G401.6 (cell line): ENCODE results near the gene SNX8.
"Not testable (repeated sequence)": the region's sequence is repeated elsewhere in the genome, so short reads cannot be mapped to it uniquely, and the experiment has no call there.

Experiments used
- FAIRE-seq: peaks from 2 replicates; lab custom pipeline; 2012; peaks lifted over from hg19 to GRCh38; lab: Jason Lieb, UNC

SNX8 gene

DNA sequence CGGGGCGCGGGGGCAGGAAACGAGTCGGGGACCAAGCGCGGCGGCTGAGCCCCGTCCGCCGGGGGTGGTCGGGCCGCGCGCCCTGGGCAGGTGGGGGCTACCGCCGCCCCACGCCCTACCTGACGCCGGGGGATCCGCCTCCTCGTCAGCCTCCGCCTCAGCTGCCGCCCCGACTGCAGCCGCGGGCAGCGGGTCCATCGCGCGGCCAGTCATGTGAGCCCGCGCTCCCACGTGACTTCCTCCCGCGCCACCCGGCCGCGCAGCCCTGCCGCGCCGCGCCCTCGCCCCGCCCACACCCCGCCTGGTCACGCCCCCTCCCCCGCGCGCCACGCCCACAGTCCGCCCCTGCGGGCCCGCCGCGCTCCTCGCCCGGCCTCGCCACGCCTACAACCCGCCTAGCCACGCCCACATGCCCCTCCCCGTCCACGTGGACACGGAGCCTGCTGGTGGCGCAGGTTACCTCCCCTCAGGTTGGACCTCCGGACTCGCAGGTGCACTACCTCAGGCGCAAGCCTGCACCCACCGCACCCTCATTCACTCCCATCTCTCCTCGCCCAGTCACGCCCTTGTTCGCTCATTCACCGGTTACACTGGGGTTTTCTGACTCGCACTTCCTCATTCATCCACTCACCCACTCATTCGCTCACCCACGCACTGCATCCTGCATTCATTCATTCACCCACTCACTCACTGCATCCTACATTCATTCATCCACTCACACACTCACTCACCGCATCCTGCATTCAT lies at the start of gene SNX8:
Gene SNX8, minus strand, starts transcription at position 233 of the 747 bp plus-strand sequence. Its CDS starts 20 bp downstream, at position 213.
- no peak for FAIRE-seq

DNA sequence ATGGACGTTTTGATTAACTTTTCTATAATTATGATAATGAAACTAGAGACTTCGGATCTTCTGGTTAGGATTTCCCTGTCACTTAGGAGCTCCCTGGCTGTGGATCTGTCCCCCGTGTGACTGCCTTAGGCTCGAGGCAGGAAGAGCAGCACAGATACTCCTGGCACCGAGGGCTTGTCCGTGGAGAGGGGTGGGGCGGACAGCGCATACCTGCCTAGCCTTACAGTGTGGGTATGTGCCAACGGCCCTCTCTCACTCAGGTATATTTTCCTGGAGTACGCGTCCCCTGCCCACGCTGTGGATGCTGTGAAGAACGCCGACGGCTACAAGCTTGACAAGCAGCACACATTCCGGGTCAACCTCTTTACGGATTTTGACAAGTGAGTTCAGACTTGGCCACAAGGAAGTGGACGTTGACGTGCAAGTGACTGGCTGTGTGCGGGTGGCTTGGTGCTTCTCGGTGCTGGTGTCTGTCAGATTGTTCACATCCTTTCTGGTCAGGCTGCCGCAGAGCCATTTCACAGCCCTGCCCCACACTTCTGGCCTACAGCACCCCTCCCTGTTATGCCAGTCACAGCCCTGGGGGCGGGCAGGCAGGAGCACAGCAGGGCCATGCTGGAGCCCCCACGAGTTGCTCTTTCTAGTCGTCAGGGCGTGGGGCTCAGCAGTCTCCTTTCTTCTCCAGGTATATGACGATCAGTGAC lies 48.3 kb upstream of the SNX8 start:
- no peak for FAIRE-seq

DNA sequence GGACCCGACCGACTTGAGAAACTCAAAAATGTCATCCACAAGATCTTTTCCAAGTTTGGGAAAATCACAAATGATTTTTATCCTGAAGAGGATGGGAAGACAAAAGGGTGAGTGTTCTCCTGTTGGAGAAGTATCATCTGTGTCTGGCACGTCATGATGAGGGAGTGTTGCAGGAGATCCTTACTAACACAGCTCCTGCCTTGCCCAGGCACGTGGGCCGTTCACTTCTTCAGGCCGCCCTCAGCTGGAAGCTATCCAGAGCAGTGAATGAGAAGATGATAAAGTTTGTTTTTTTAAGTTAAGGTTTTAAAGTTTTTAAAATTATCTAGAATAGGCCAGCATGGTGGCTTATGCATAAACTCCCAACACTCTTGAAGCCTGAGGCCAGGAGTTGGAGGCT lies 46.6 kb upstream of the SNX8 start:
- no peak for FAIRE-seq

- no peak for FAIRE-seq
Observed at GRCh38 chr7:2359610-2360009, 45.4 kb upstream of the SNX8 start.

DNA sequence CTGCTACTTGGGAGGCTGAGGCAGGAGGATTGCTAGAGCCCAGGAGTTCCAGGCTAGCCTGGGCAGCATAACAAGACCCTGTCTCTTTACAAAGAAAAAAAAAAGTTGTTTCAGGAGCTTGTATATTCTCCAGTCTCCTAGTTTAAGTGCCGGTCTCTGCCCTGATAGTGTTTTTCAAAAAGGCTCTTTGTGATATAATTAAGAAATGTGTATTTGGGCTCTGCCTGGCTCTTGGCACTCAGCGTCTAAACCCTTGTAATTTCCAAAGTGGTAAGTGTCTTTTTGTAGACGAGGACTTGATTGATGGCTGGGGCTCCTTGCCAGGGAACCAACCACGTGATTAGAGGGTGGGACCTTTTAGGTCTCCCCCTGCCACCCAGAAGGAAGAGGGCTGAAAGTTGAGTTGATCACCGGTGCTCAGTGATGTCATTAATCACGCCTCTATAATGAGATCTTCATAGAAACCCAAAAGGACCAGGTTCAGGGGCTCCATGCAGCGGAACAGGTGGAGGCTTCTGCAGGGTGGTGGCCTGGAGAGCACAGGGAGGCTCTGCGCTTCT lies 44.8 kb upstream of the SNX8 start:
- no peak for FAIRE-seq

DNA sequence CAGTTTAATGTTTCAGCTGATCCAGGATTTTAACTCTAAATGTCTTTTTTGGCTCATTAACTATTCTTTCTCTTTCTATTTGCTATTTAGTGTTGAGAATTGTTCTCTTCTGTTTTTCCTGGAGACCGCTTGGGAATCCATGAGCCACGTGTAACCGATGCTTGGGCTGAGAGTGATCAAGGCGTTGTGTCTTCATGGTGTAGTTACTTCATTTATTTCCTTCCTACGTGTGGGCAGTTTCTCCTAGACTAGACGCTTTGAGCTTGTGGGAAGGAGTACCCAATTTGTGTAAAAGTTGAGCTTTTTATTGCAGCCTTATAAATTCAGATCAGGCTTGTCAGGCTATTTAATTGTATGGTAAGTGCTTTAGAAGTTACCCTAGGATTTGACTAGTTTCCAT lies 43.3 kb upstream of the SNX8 start:
- FAIRE-seq = no peak

GRCh38 chr7:2357165-2357564 lies 42.9 kb upstream of the SNX8 start:
- no peak for FAIRE-seq

GRCh38 chr7:2355705-2356008 lies 41.4 kb upstream of the SNX8 start:
- no peak for FAIRE-seq

GRCh38 chr7:2354939-2355704 lies 40.9 kb upstream of the SNX8 start:
- FAIRE-seq = no peak

- peak; percentile 83 for FAIRE-seq
Observed at GRCh38 chr7:2354186-2354938, 40.1 kb upstream of the SNX8 start, which contains the start of gene EIF3B. TSS of gene EIF3B (plus strand) at chr7:2354827. CDS start at chr7:2354922, 95 bp downstream.

GRCh38 chr7:2353936-2354185 lies 39.6 kb upstream of the SNX8 start:
- no peak for FAIRE-seq

DNA sequence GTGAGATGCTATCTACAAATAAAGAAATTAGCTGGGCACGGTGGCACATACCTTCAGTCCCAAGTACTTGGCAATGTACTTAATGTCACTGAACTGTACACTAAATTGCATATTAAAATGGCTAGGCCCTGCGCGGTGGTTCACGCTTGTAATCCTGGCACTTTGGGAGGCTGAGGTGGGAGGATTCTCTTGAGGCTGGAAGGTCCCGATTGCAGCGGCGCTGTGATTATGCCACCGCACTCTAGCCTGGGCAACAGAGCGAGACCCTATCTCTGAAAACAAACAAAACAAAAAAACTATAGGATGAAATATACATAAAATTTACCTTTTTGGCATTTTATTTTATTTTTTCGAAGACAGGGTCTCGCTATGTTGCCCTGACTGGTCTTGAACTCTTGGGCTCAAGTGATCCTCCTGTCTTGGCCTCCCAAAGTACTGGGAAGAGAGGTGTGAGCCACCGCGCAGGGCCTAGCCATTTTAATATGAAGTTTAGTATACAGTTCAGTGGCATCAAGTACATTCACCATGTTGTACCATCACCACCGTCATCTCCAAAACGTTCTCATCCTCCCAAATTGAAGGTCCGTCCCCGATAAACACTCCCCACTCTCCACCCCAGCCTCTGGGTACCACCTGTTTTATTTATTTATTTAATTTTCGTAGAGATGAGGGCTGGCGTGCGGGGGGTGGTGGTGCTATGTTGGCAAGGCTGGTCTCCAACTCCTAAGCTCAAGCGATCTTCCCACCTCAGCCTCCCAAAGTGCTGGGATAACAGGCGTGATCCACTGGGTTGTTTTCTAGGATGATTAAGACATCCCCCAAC lies 39.1 kb upstream of the SNX8 start:
- no peak for FAIRE-seq

DNA sequence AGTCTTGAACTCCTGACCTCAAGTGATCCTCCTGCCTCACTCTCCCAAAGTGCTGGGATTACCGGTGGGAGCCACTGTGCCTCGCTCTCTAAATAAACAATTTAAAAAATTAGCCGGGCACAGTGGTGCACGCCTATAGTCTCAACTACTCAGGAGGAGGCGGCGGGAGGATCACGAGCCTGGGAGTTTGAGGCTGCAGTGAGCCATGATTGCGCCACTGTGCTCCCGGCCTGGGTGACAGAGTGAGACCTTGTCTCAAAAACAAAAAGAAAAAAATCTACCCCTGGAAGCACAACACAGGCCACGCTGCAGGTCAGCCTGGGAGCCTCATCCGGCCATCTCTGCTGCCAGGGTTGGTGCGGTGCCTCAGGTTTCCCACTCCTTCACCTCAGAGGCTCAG lies 36.6 kb upstream of the SNX8 start:
- no peak for FAIRE-seq

DNA sequence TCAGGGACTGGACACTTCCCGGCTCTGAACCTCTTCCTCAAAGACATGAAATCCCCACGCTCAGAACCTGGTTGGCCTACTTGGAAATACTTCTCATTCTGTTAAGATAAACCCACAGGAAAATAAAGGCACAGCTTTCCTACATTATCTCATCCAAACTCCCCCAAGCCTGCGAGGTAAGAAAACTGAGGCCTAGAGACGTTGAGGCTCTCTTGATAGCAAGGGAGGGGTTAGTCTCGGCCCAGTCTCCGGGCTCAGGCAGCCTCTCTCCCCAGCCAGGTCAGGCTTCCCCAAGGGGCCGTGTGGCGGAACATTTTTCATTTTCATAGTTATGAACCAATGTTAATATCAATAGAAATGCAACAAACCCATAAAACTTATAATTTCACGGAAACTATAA lies 35.8 kb upstream of the SNX8 start:
- FAIRE-seq = no peak

- not testable (repeated sequence) for FAIRE-seq
Observed at GRCh38 chr7:2347351-2348063, 33.3 kb upstream of the SNX8 start.

DNA sequence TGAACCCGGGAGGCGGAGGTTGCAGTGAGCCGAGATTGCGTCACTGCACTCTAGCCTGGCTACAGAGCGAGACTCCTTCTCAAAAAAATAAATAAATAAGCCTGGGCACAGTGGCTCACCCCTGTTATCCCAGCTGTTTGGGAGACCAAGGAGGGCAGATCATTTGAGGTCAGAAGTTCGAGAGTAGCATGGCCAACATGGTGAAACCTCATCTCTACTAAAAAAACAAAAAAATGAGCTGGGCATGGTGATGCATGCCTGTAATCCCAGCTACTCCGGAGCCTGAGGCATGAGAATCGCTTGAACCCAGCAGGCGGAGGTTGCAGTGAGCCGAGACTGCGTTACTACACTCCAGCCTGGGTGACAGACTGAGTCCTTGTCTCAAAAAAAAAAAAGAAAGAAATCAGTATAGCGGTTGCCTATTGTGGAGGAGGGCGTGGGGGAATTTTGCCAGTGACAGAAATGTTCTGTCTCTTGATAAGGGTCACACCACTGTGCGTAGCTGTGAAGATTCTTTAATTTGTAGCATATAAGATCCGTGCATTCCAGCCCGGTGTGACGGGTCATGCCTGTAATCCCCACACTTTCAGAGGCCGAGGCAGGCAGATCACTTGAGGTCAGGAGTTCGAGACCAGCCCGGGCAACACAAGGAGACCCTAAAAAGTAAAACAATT lies 22.5 kb upstream of the SNX8 start:
- no peak for FAIRE-seq

GRCh38 chr7:2332606-2333231 lies 18.5 kb upstream of the SNX8 start:
- FAIRE-seq = not testable (repeated sequence)

DNA sequence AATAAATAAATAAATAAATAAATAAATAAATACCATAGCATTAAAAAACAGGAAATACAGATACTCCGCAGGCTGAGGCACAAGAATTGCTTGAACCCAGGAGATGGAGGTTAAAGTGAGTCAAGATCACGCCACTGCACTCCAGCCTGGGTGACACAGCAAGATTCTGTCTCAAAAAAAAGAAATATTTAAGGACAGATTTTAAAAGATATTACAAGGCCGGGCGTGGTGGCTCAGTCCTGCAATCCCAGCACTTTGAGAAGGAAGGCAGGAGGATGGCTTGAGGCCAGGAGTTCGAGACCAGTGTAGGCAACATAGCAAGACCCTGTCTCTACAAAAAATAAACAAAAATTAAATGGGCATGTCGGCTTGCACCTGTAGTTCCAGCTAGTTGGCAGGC lies 17.5 kb upstream of the SNX8 start:
- no peak for FAIRE-seq

DNA sequence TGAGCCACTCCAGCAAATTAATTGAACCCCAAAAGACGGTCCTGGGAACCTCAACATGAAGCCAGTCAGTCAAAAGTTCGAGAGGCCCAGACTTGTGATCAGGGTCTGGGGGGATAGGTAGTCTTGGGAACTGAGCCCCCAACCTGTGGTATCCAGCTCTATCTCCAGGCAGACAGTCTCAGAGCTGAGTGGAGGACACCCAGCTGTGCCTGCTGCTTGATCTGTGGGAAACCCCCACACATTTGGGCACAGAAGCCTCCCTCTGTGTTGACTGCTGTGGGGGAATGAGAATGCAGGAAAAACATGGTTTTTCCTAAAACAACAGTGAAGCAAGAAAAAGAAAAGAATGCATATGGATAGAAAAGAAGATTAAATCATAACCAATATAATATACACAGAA lies 16.3 kb upstream of the SNX8 start:
- FAIRE-seq = no peak

GRCh38 chr7:2326951-2327350 lies 12.7 kb upstream of the SNX8 start:
- no peak for FAIRE-seq
